GM18951 (cell line): ENCODE measurements around the gene MAGI2.

Experiments used
- POLR2A ChIP-seq: IDR thresholded peaks from 4 replicates; pipeline ENCODE4 v1.6.1; 2011; ENCODE audit warnings: mild to moderate bottlenecking; ENCODE audit not compliant: insufficient read length, insufficient read depth; ENCODE audit errors: extremely low read depth
- in situ Hi-C: fragments of 300-500 bp; cut with MboI; formaldehyde crosslinking; loops from one replicate; pipeline ENCODE4 v1.12.0; 2022; ENCODE audit warnings: low sequenced_read_pairs, mixed read lengths, inconsistent platforms; ENCODE audit not compliant: unreplicated experiment

MAGI2 gene

DNA sequence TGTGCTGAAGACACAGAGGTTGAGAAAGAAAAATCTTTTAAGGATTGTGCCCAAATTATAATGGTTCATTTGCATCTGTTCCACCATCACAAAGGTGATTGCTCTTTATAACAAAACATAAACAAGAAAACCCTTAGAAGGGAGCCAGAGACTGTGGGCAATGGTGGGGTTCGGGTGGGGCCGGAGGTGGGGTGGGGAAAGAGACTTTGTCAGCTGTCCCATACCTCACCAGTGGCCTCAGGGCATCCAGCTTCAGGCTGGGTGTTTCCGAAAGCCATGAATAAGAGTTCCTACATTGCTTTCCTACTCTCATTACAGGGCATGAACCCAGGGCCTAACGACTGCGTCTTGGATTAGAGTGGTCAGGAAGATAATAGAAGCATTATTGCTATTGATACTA is 1427.0 kb downstream of the MAGI2 start:
- in situ Hi-C loops, result no loop called here
- no peak for TF ChIP-seq POLR2A

GRCh38 chr7:78024591-78024990 is 1428.9 kb downstream of the MAGI2 start:
- in situ Hi-C loops, result no loop called here
- no peak for TF ChIP-seq POLR2A

DNA sequence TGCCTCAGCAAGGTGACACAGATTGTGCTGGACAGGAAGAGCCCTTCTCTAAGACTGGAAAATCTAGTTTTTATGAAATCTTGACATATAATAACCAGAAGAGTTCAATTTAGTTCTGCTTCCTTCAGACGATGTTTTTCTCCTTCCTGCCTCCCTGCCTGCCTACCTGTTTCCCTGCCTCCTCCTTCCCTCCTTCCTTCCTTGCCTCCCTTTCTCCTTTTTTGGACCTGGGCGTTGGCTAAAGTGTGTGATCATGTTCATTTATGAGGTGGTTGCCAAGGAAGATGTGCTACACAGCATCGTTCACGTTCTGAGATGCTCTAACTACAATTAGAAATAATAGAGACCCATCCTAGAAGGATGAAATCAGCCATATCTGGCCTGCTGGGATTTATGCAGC is 1430.3 kb downstream of the MAGI2 start:
- in situ Hi-C loops, result no loop called here
- no peak for TF ChIP-seq POLR2A

DNA sequence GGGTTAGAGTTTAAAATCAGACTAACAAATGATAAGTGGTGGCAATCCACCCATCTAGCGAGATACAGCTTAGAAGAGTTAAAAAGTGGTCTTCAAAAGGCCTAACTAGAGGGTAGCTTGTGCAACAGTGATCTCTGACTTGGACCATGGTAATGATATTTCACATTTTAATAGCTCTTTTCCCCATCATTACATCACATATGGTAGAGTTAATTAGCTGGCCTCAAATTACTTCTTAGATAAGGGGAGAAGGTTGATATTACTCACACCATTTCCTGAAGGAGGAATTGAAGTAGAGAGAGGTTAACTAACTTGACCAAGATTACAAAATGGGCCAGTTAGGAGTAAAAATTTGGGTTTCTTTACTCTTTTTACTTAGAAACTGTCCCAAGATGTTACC is 1431.3 kb downstream of the MAGI2 start:
- TF ChIP-seq POLR2A, result no peak
- in situ Hi-C loops, result no loop called here

GRCh38 chr7:78020874-78021249 is 1432.6 kb downstream of the MAGI2 start:
- in situ Hi-C loops, result no loop called here
- no peak for TF ChIP-seq POLR2A

- no peak for TF ChIP-seq POLR2A
- in situ Hi-C loops, result no loop called here
Observed at GRCh38 chr7:78020136-78020873, 1433.2 kb downstream of the MAGI2 start.

DNA sequence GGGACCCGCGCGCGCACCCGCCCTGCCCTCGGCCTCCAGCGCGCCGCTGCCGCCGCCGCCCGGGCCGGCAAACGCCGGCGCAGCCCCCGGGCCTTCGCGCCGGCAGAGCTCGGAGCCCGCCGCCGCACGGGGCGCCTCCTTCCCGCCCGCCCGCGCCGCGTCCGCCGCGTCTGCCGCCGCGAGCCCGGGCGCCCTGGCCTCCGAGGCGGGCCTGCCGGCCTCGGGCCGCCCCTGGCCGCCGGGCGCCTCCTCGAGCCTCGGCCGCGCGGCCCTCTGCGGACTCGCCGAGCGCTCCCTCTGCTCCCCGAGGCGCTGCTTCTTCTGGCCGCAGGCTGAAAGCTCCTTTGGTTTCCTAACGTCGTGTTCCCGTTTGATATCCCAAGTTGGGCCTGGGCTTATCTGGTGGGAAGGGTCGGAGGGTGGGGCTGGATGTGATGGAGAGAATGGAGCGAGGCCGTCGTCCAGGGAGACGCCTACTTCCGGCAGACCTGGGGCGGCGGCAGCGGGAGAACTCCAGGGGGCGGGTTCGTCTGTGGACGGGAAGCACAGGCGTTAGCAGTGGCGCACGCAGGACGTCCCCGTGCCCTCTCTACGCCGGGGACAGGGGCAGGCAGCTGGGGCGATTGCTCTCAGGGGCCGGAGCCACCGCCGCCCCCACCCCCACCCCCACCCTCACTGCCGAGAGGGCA is 1433.9 kb downstream of the MAGI2 start:
- in situ Hi-C loops, result no loop called here
- no peak for TF ChIP-seq POLR2A

GRCh38 chr7:78018641-78019446 is 1434.6 kb downstream of the MAGI2 start:
- TF ChIP-seq POLR2A, result no peak
- in situ Hi-C loops, result no loop called here

GRCh38 chr7:78017591-78018100 is 1435.8 kb downstream of the MAGI2 start:
- TF ChIP-seq POLR2A, result no peak
- in situ Hi-C loops, result no loop called here

DNA sequence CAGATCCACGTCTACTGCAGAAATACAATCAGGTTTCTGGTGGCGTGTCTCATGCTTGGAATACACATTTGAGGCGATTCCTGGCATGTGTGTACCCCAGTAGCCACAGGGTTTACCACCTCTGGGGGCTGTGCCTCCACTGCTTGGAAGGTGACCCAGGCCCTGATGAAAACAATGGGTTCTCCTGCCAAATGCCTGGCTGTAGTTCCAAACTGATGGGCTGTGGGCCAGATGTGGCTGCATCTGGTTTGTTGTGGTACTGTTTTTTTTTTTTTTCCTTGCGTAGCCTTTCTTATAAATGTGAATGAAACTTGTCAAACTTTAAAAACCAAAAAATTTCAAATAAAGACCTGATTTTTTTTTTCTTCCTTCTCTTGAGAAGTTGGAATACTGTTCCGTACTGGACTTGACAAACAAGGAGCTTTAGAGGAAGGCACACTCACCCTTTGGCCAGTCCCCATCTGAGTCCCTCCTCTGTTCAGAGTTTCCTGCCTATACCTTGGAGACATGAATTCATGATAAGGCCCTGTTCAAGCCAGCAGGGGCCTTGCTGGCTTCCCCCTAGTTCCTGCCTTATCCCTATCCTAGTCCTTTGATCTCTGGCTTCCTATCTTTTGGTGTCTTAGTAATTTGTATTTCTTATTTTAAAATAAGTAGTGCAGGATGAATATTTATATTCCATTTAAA is 1437.8 kb downstream of the MAGI2 start:
- in situ Hi-C loops, result no loop called here
- TF ChIP-seq POLR2A, result no peak

GRCh38 chr7:78014401-78014800 is 1439.1 kb downstream of the MAGI2 start:
- TF ChIP-seq POLR2A, result no peak
- in situ Hi-C loops, result no loop called here

DNA sequence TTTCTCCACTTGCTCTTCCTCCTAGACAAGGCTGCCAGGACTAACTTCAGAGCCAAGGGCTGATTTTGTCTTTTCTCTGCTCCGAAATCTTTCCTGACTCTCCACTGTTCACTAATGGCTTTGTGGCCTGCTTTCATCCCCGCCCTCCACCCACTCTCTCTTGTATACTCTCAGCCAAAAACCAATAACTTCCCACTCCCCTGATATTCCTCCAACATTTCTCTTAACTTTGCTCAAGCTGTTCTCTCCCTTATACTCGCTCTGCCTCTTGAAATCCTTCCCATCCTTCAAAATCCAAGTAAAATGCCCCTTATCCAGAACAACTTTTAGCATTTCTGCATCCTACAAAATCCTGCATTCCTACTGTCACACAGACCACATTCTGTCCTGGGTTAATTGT is 1440.1 kb downstream of the MAGI2 start:
- in situ Hi-C loops, result no loop called here
- TF ChIP-seq POLR2A, result no peak

DNA sequence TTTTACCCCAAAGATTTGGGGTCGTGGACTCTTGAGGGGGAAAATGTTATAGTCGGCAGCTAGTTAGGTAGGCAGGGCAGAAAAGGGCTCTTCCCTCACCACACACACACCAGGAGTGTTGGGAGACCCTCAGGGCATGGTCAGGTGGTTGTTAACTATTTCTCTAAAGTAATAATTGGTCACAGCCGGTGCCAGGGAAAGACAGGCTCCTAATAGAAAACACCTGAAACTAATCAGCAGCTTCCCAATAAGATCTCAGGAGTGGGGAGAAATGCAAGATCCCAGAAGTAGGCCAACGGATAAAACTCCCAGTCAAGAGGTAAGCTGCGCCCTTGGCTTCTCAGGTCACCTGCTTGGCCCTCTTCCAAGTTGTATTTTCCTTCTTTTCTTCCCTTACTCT is 1441.8 kb downstream of the MAGI2 start:
- no peak for TF ChIP-seq POLR2A
- in situ Hi-C loops, result no loop called here

- in situ Hi-C loops, result no loop called here
- TF ChIP-seq POLR2A, result no peak
Observed at GRCh38 chr7:78007231-78007630, 1446.2 kb downstream of the MAGI2 start.
